ENCODE data around the gene CHFR.
A peak's percentile ranks its signal among the peaks of the same experiment; 100 is the strongest.
"Not testable (repeated sequence)": the region's sequence is repeated elsewhere in the genome, so short reads cannot be mapped to it uniquely, and the experiment has no call there.

Gene CHFR

DNA sequence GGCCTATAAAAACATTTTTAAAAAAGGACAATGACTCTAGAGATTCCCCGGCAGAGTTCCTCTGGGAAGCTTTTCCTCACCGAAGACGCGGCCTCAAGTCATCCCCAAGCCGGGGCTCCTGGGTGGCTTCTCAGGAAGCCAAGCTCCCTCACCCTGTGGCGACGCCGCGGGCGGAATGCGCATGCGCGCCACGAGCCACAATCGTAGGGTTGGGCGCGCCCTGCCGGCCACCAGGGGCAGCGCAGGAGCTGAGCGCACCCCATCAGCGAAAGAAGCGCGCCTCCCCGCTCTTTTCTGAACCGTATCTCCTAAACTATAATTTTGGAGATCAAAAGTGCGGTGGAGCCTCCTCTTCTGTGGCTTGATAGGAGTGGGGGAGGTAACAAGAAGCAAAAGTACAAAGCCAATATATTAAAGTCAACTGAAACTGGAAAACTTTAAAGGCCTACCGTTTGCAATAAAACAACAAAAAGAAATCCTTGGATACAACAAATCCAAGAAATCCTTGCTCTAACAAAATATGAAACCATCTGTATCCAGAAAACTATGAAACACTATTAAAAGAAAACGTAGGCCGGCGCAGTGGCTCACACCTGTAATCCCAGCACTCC is 17.4 kb upstream of the CHFR start:
- Mint-ChIP-seq H3K27me3 (no peaks in the 10 kb centered on the region), H3K4me1 (ENCODE audit: low read depth) (peaks cover 13% of the 10 kb centered on the region), H3K27ac (no peak overlapping the region), H3K4me3 (peak overlapping the region; percentile 60), H3K9me3 (ENCODE audit: low read depth) (no peaks in the 10 kb centered on the region), H3K36me3 (no peaks in the 10 kb centered on the region)

DNA sequence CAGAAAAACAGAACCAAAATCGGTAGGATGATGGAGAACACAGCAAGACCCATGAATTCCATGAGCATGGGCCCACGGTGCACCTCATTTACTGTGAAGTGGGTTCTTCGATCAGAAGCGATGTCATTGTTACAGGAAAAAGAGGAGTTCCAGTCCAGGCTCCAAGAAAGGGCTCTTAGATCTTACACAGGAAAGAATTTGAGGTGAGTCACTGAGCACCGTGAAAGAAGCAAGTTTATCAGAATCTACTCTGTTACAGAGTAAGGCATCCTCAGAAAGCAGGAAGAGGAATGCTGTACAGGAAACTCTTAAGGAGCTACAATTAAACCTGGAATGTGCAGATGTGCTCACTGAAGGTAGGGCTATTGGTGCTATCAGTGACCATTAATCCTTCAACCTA is 11.6 kb upstream of the CHFR start:
- peaks cover 2% of the 10 kb centered on the region for H3K4me1 Mint-ChIP-seq (ENCODE audit: low read depth)
- H3K27ac Mint-ChIP-seq: no peak overlapping the region
- H3K4me3 Mint-ChIP-seq: no peak overlapping the region
- H3K36me3 Mint-ChIP-seq: peaks cover 2% of the 10 kb centered on the region
- H3K9me3 Mint-ChIP-seq (ENCODE audit: low read depth): no peaks in the 10 kb centered on the region
- H3K27me3 Mint-ChIP-seq: no peaks in the 10 kb centered on the region

DNA sequence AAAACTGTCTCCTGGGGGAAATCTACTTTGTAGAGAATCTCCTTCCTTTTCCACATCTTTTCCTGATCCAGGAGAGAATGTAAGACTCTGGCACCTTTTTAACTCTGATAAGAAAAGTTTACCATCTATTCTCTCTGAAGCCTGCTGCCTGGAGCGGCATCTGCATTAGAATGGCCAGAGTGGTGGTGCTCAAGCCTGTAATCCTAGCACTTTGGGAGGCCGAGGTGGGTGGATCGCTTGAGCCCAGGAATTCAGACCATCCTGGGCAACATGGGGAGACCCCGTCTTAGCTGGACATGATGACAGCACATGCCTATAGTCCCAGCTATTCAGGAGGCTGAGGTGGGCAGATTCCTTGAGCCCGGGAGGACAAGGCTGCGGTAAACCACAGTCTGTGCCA is 1.4 kb upstream of the CHFR start:
- Mint-ChIP-seq H3K27ac (peak overlapping the region; percentile 100), H3K4me3 (peak overlapping the region; percentile 98), H3K36me3 (peaks cover 3% of the 10 kb centered on the region), H3K9me3 (ENCODE audit: low read depth) (no peaks in the 10 kb centered on the region), H3K4me1 (ENCODE audit: low read depth) (peaks cover 38% of the 10 kb centered on the region), H3K27me3 (no peaks in the 10 kb centered on the region)

GRCh38 chr12:132886529-132887477 is 602 bp downstream of the CHFR start:
- Mint-ChIP-seq H3K27me3 (no peaks in the 10 kb centered on the region), H3K27ac (peak overlapping the region; percentile 85), H3K9me3 (ENCODE audit: low read depth) (no peaks in the 10 kb centered on the region), H3K4me1 (ENCODE audit: low read depth) (peaks cover 51% of the 10 kb centered on the region), H3K36me3 (peaks cover 5% of the 10 kb centered on the region), H3K4me3 (peak overlapping the region; percentile 98)

- H3K4me1 Mint-ChIP-seq (ENCODE audit: low read depth): peaks cover 36% of the 10 kb centered on the region
- no peak overlapping the region for H3K4me3 Mint-ChIP-seq
- H3K36me3 Mint-ChIP-seq: peaks cover 11% of the 10 kb centered on the region
- H3K9me3 Mint-ChIP-seq (ENCODE audit: low read depth): no peaks in the 10 kb centered on the region
- no peak overlapping the region for H3K27ac Mint-ChIP-seq
- no peaks in the 10 kb centered on the region for H3K27me3 Mint-ChIP-seq
Measured at GRCh38 chr12:132881818-132882217, 5.6 kb downstream of the CHFR start.

DNA sequence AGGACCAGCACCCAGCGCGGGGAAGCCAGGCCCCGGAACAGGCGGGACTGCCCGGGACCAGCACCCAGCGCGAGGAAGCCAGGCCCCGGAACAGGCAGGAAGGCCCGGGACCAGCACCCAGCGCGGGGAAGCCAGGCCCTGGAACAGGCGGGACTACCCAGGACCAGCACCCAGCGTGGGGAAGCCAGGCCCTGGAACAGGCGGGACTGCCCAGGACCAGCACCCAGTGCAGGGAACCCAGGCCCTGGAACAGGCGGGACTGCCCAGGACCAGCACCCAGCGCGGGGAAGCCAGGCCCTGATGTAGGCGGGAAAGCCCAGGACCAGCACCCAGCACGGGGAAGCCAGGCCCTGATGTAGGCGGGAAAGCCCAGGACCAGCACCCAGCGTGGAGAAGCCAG is 12.8 kb downstream of the CHFR start:
- not testable (repeated sequence) for H3K9me3 Mint-ChIP-seq (ENCODE audit: low read depth); H3K27me3 Mint-ChIP-seq; H3K4me3 Mint-ChIP-seq; H3K27ac Mint-ChIP-seq
- H3K36me3 Mint-ChIP-seq: peaks cover 11% of the 10 kb centered on the region
- peaks cover 26% of the 10 kb centered on the region for H3K4me1 Mint-ChIP-seq (ENCODE audit: low read depth)

DNA sequence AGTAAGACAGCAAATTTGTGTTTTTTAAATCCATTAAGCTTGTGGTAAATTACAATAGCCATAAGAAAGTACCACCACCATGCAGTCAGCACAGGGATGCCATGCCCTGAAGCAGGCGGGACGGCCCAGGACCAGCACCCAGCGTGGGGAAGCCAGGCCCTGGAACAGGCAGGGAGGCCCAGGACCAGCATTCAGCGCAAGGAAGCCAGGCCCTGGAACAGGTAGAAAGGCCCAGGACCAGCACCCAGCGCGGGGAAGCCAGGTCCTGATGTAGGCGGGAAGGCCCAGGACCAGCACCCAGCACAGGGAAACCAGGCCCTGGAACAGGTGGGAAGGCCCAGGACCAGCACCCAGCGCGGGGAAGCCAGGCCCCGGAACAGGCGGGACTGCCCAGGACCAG is 13.2 kb downstream of the CHFR start:
- Mint-ChIP-seq H3K9me3 (ENCODE audit: low read depth) (no peaks in the 10 kb centered on the region), H3K36me3 (peaks cover 11% of the 10 kb centered on the region), H3K27me3 (no peaks in the 10 kb centered on the region), H3K4me3 (peak overlapping the region; percentile 54), H3K27ac (peak overlapping the region; percentile 82), H3K4me1 (ENCODE audit: low read depth) (peaks cover 26% of the 10 kb centered on the region)

- Mint-ChIP-seq H3K27ac (peak overlapping the region; percentile 82), H3K27me3 (no peaks in the 10 kb centered on the region), H3K4me3 (peak overlapping the region; percentile 54), H3K9me3 (ENCODE audit: low read depth) (no peaks in the 10 kb centered on the region), H3K36me3 (peaks cover 11% of the 10 kb centered on the region), H3K4me1 (ENCODE audit: low read depth) (peaks cover 26% of the 10 kb centered on the region)
Measured at GRCh38 chr12:132873724-132874123, 13.7 kb downstream of the CHFR start.

DNA sequence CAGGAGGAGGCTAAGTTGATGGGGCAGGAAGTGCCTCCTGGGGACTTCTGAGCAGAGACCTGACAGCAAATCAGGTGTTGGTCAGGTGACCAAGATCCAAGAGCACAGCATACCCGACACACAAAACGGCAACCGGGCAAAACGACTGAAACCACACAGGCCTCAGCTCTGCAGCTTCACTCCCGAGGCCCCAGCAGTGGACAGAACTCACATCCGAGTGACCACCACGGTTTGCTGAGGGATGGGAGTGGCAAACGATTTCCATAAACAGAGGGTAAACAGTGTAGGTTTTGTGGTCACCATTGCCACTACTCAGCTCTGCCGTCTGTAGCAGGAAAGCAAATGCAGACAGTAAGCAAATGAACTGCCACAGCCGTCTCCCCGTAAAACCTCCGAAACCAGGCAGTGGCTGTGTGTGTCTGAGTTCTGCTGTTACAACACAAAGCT is 14.4 kb downstream of the CHFR start:
- Mint-ChIP-seq H3K27me3 (no peaks in the 10 kb centered on the region), H3K9me3 (ENCODE audit: low read depth) (no peaks in the 10 kb centered on the region), H3K36me3 (peaks cover 11% of the 10 kb centered on the region), H3K27ac (peak overlapping the region; percentile 80), H3K4me3 (peak overlapping the region; percentile 68), H3K4me1 (ENCODE audit: low read depth) (peaks cover 26% of the 10 kb centered on the region)

GRCh38 chr12:132872073-132872855 is 15.1 kb downstream of the CHFR start:
- H3K4me1 Mint-ChIP-seq (ENCODE audit: low read depth): peaks cover 31% of the 10 kb centered on the region
- H3K36me3 Mint-ChIP-seq: peaks cover 12% of the 10 kb centered on the region
- peak overlapping the region; percentile 80 for H3K27ac Mint-ChIP-seq
- H3K4me3 Mint-ChIP-seq: peak overlapping the region; percentile 68
- H3K9me3 Mint-ChIP-seq (ENCODE audit: low read depth): no peaks in the 10 kb centered on the region
- H3K27me3 Mint-ChIP-seq: no peaks in the 10 kb centered on the region

GRCh38 chr12:132869551-132869950 is 17.9 kb downstream of the CHFR start:
- no peaks in the 10 kb centered on the region for H3K27me3 Mint-ChIP-seq
- peaks cover 42% of the 10 kb centered on the region for H3K4me1 Mint-ChIP-seq (ENCODE audit: low read depth)
- no peak overlapping the region for H3K4me3 Mint-ChIP-seq
- H3K27ac Mint-ChIP-seq: no peak overlapping the region
- peaks cover 13% of the 10 kb centered on the region for H3K36me3 Mint-ChIP-seq
- H3K9me3 Mint-ChIP-seq (ENCODE audit: low read depth): no peaks in the 10 kb centered on the region

DNA sequence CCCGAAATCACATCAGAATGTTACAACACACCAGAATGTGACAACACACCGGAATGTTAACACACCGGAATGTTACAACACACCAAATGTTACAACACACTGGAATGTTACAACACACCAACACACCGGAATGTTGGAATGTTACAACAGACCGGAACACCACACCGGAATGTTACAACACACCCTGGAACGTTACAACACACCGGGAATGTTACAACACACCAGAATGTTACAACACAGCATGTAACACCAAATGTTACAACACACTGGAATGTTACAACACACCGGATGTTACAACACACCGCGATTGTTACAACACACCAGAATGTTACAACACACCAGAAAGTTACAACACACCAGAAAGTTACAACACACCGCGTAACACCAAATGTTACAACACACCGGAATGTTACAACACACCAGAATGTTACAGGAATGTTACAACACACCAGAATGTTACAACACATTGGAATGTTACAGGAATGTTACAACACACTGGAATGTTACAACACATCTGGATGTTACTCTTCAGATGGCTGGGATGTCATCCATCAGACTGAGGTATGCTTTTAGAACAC is 21.1 kb downstream of the CHFR start:
- Mint-ChIP-seq H3K36me3 (peaks cover 11% of the 10 kb centered on the region), H3K4me1 (ENCODE audit: low read depth) (peaks cover 20% of the 10 kb centered on the region), H3K27me3 (no peaks in the 10 kb centered on the region), H3K27ac (peak overlapping the region; percentile 75), H3K9me3 (ENCODE audit: low read depth) (no peaks in the 10 kb centered on the region), H3K4me3 (no peak overlapping the region)

- H3K27me3 Mint-ChIP-seq: no peaks in the 10 kb centered on the region
- H3K27ac Mint-ChIP-seq: no peak overlapping the region
- H3K9me3 Mint-ChIP-seq (ENCODE audit: low read depth): no peaks in the 10 kb centered on the region
- H3K4me3 Mint-ChIP-seq: no peak overlapping the region
- H3K4me1 Mint-ChIP-seq (ENCODE audit: low read depth): peaks cover 9% of the 10 kb centered on the region
- H3K36me3 Mint-ChIP-seq: peaks cover 5% of the 10 kb centered on the region
Measured at GRCh38 chr12:132861558-132861957, 25.8 kb downstream of the CHFR start.

- no peaks in the 10 kb centered on the region for H3K9me3 Mint-ChIP-seq (ENCODE audit: low read depth)
- peaks cover 3% of the 10 kb centered on the region for H3K4me1 Mint-ChIP-seq (ENCODE audit: low read depth)
- H3K27ac Mint-ChIP-seq: no peak overlapping the region
- H3K27me3 Mint-ChIP-seq: no peaks in the 10 kb centered on the region
- H3K4me3 Mint-ChIP-seq: no peak overlapping the region
- peaks cover 11% of the 10 kb centered on the region for H3K36me3 Mint-ChIP-seq
Measured at GRCh38 chr12:132858718-132859266, 28.6 kb downstream of the CHFR start.
